GM12875 (cell line): ENCODE results near the gene RHCG.
A peak's percentile ranks its signal among the peaks of the same experiment; 100 is the strongest.

Source experiments
- H3K4me3 ChIP-seq: one replicate; pipeline ENCODE4 v1.5.1; 2011; ENCODE audit warnings: low read depth, low read length, control low read depth
- CTCF ChIP-seq: IDR thresholded peaks from 2 replicates; pipeline ENCODE4 v1.5.1; 2011; ENCODE audit warnings: low read depth, mild to moderate bottlenecking, control low read depth, inconsistent platforms, low read length, moderate library complexity, borderline replicate concordance; ENCODE audit not compliant: insufficient read depth

The RHCG gene

GRCh38 chr15:89502867-89503595 lies 6.6 kb upstream of the RHCG start:
- no peak overlapping the region for H3K4me3 ChIP-seq
- no peak for TF ChIP-seq CTCF

- TF ChIP-seq CTCF, result no peak
- H3K4me3 ChIP-seq, result no peak overlapping the region
Measured at GRCh38 chr15:89501646-89502045, 5.3 kb upstream of the RHCG start.

- H3K4me3 ChIP-seq, result no peak overlapping the region
- peak; percentile 62; the same call in 1 of the 2 replicates for TF ChIP-seq CTCF
Measured at GRCh38 chr15:89500397-89501270, 4.3 kb upstream of the RHCG start.

GRCh38 chr15:89499156-89499555 lies 2.8 kb upstream of the RHCG start:
- H3K4me3 ChIP-seq, result no peak overlapping the region
- no peak for TF ChIP-seq CTCF

GRCh38 chr15:89498574-89498906 lies 2.2 kb upstream of the RHCG start:
- no peak for TF ChIP-seq CTCF
- H3K4me3 ChIP-seq, result no peak overlapping the region

GRCh38 chr15:89497231-89497630 lies 848 bp upstream of the RHCG start:
- H3K4me3 ChIP-seq, result no peak overlapping the region
- TF ChIP-seq CTCF, result no peak
